SKM-1 (cell line): ENCODE data around the gene RAB11FIP4.

ENCODE experiments used
- DNase-seq: peaks from one replicate; lab custom pipeline; 2025; ENCODE audit not compliant: unreplicated experiment; lab: John Stamatoyannopoulos, UW

Gene RAB11FIP4

DNA sequence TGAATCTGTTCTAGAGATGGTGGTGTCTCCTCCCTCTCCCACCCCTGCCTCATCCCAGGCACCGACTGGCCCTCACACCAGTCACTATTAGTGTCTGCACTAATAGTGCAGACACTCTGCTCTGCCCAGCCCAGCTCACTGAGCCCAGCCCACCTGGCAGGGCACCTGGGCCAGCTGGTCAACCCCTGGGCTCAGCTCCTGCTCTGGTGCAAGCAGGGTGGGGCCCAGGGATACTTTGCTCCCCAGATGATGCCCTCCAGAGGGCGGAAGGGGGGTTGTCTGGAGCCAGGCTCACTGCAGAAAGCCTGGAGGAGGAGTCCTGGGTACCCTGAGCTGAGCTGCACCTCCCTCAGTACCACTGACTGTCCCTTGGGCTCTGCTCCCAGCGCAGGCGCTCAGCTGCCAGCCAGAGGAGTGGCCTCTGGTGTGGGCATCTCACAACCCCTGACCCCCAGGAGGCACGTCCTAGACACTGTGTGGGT, 14.5 kb downstream of the RAB11FIP4 start:
- DNase-seq, result no peak

DNA sequence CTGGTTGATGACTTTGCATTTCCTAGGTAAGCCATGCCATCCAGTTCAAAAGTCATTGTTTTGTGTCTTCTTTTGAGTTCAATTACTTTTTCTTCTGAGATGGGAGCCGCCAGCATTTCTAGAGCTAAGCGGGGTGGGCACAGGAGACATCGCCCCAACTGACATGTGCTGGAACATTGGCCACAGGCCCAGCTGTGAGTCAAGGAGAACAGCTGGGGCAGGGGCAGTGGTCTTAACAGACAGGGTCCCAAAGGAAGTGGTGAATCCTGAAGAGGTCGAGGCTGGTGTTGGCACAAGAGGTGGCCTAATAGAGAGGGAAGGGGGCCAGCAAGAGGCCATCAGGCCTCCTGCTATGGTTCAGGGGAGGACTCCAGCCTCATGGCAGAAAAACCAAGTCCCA, 17.1 kb downstream of the RAB11FIP4 start:
- DNase-seq, result no peak

DNA sequence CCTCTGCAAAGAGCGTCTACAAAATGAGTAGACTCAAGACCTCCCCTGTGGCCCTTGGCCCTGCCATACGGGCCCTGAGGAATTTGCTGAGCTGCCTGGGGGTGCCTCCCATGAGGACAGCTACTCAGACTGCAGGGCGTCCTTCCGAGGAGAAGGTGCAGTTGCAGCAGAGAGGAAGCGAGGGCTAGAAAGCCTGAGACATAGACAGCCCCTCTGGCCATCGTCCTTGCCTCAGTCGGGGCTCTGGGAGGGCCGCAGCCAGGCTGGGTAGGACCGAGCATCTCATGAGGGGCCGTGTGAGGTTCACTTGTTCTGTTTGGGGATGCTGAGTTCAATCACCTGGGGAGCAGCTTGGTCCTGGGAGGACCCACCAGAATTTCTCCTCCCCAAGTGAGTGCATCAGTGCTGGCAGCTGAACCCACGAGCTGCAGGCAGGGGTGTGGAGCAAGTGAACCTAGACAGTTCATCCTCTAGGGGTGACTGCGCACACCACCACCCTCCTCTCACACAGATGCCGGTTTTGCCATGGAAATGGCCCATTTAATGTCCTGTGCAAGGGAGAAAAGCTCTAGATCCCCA, 20.3 kb downstream of the RAB11FIP4 start:
- DNase-seq, result no peak

DNA sequence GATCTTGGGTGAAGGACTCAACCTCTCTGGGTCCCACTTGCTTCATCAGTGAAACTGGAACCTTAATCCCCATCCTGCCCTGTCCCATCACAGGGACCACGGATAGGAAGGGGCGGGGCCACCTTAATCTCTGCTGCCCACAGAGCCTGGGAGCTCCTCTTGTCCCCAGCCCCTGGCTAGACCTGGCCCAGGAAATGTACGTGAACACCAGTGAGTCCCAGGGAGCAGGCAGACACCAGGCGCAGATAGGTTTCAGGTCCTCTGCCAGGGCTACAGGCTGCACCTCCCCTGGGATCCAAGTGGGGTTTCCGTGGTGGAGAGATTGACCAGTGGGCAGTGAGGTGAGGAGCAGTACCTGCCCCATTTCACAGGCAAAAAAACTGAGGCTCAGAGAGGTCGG, 21.0 kb downstream of the RAB11FIP4 start:
- no peak for DNase-seq

DNA sequence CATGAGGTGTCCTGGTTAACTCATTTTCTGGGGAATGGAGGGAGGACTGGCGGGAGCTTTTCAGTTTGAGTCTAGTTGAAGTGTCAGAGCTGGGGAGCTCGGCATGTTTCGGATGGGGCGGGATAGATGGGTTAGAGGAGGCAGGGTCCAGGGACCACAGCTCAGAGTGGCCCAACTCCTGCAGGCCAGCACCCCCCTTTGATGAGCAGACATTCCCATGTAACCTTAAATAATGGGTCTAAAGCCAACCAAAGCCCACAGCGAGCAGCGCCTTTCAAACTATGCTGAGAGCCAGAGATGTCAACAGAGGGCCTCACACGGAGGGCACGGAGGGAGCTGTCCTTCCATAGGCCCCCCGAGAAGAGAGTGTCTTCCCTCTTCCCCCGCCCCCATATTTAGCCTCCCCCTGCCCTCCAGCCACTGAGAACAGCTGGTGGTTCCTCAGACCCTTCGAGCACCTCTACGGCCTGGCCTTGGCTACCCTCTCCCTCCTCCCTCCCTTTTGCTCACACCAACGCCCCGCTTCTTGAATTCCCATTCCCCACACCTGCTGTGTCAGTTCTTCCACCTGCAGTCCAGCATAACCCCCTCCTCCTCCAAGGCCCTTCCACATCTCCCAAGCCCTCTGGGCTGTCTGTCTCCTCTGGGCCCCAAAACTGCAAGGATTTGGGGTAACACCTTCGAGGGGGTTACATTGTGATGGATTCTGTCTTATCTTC, 21.8 kb downstream of the RAB11FIP4 start:
- no peak for DNase-seq

DNA sequence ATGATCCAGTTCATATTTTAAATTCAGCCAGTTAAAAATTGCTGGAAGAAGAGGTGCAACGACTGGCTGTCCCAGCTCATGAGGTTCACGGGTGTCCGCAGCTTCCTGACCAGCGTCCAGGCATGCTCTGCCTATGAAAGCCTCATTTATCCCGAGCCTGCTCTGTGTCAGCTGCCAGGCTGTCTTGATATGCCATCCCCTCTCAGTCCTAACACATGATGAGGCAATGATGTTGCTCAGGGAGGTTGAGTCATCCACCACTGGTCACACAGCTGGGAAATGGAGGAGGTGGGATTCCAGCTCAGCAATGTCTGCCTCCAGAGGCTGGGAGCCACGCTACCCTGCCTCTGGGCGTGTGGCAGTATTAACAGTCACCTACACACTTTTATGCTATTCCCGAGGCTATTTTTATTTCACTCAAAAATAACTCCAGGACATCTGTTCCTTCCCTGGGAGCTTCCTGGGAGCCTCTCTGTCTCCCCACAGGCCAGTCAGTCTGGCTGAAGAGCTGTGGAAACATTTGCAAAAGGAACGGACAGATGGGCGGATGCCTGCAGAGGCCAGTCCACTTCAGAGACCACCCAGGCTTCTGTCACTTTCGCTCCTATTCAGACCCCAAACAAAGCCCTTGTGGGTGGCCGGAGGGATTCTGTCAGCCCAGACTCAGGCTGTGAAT, 22.5 kb downstream of the RAB11FIP4 start:
- DNase-seq, result no peak

DNA sequence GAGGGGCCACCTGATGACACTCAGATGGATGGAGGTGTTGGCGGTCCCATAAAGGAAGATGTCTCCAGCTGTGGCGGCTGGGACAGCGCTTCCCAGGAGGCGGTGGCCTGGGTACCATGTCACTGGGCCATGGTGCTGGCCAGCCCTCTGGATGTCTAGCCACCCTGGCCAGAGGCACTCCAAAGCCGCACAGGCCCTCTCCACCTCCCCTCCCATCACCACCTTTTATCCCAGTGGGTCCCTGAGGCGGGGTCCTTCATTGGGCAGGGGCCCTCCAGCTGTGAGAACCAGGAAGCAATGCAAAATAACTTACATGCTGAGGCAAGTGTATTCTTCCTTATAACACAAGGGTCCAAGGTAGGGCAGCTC, 23.1 kb downstream of the RAB11FIP4 start:
- DNase-seq, result no peak

DNA sequence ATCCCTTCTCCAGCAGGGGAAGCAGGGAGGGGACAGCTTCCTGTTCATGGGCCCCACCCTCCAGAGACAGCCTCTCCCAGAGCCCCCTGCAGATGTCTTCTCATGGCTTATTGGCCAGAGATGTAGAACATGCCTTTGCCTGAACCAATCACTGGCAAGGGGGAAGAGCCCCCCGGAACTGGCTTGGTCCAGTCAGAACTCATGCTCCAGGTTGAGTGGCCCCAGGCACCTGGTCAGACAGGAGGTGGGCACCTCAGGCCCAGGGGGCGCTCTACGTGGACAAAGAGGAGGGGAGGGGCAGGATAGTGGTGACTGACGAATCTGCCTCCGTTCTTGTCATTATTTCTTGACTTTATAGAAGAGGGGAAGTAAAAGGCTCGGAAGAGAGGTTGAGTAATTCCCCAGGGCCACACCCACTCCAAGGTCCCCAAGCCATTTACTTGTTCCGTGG, 23.6 kb downstream of the RAB11FIP4 start:
- DNase-seq, result peak; percentile 81

DNA sequence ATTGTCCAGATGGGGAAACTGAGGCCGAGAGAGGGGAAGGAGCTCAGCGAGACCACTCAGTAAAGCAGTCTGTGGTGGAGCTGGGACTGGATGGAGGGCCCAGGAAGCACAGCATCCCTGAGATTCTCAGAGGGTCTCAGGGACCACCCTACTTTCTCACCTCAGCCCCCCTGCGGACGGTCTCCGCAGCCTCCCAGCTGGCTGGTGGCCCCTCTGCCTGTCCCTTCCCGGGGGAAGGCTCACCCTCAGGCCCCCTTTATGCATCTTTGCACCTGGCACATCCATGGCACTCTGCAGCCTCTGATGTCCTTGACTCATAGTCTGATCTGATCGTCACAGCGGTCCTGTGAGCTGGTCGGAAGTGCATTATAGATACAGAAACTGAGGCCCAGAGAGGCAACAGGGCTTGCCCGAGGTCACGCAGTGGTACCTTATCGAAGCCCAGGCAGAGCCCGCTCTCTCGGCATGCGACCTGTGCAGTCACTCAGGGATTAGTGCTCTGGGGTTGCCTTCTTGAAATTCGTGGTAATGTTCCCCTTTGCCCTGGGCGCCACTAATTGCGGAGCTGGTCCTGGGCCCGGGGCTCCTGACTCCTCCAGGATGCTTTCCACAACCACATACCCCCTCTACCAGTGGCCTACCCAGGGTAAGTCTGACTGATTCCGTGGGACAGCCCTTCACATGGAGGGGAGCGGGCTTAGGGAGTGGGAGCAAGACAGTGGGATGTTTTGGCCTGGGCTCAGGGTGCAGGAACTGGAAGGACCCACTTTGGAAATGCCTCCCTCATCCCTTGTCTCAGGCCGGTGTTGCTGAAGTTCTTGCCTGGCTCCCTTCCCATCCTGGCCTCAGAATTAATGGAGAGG, 24.4 kb downstream of the RAB11FIP4 start:
- DNase-seq, result no peak

DNA sequence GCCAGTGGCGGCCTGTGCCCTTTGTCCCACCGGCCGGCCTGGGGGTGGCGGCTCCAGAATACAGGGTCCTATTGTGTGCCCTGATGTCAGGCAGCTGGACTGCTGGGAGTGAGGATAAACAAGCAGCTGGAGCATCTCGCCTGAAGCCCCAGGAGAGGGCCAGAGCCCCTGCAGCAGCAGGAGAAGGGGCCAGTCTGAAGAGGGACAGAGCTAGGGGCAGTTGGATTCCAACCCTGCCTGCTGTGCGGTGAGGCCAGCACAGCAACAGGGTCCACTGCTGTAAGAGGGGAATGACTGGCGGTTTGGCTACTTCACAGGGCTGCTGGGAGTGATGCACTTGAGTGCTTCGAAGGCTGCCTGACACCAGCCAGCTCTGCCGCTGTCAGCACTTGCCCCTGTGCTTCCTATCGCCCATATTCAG, 25.0 kb downstream of the RAB11FIP4 start:
- DNase-seq, result no peak

DNA sequence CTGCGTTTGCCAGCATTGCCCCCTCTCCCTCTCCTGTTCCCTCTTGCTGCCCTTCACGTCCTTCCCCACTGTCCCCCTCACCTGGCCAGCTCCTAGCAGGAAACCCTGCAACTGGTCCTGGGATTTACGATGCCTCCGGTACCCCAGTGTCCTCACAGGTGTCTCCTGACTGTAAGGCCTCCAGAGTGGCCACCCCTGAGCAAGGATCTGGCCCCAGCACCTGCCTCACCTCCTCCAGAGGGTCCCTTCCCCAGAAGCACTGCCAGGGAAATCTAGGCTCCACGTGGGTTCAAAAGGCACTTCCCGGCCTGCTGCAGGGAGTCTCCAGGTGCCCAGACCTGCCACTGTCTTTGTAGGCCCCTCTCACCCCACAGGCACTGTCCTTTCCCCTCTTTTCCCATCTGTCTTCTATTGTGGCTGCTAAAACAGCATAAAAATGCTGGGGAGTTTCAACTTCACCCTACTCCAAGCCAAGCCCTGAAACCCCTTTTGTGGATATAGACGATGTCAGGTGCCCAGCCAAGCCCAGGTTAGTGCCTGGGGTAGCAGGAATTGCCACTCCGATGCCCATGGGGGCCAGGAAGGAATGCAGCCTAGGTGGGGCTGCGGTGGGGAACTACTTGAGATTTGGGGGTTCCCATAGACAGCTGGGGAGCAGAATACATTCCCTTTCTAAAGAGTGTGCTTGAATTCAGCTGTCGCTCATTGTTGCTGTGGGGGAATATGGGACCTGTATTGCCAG, 25.7 kb downstream of the RAB11FIP4 start:
- DNase-seq, result no peak

DNA sequence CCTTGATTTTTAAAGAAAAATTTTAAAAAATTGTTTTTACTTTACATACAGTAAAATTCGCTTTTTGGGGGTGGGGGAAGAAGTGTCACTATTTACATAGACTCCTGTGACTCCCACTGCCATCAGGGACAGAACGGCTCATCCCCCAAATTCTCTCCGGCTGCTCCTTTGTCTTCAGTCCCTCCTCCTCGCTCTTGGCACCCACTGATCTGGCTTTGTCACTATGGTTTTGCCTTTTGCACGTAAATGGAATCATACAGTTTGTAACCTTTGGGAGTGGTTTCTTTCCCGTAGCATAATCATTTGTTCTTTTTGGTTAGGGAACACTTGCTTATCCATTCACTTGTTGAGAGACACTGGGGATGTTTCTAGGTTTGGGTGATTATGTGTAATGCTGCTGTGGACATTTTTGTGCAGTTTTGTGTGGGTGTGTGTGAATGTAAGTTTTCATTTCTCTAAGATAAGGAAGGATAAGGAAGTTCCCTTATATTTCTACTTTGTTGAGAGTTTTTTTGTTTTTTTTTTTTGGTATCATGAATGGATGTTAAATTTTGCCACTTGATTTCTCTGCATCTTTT, 27.4 kb downstream of the RAB11FIP4 start:
- DNase-seq, result no peak

DNA sequence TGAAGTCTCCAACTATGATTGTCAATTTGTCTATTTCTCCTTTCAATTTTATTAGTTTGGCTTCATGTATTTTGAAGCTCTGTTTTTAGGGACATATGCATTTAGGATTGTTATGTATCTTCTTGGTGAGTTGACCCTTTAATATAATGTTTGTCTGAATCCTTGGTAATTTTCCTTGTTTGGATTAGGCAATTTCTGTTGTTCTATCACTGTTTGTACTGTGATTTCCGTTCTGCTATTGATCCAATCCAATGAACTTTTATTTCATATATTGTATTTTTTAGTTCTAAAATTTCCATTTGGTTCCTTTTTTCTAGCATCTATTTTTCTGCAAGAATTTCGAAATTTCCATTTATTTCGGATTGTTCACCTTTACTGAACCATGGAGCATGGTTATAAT, 31.0 kb downstream of the RAB11FIP4 start:
- no peak for DNase-seq

DNA sequence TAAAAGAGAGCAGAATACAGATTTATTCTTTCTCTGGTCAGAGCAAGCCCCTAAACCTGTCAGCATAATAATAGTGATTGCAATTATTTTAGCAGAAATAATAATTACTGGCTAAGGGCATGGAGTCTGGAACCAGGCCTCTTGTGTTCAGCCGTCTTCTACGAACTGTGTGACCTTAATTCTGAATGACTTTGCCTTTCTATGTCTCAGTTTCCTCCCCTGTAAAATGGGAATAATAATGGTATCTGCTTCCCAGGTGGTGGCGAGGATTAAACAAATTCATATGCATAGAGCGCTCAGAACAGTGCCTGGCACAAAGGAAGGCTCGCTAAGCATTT, 33.4 kb downstream of the RAB11FIP4 start:
- DNase-seq, result no peak

DNA sequence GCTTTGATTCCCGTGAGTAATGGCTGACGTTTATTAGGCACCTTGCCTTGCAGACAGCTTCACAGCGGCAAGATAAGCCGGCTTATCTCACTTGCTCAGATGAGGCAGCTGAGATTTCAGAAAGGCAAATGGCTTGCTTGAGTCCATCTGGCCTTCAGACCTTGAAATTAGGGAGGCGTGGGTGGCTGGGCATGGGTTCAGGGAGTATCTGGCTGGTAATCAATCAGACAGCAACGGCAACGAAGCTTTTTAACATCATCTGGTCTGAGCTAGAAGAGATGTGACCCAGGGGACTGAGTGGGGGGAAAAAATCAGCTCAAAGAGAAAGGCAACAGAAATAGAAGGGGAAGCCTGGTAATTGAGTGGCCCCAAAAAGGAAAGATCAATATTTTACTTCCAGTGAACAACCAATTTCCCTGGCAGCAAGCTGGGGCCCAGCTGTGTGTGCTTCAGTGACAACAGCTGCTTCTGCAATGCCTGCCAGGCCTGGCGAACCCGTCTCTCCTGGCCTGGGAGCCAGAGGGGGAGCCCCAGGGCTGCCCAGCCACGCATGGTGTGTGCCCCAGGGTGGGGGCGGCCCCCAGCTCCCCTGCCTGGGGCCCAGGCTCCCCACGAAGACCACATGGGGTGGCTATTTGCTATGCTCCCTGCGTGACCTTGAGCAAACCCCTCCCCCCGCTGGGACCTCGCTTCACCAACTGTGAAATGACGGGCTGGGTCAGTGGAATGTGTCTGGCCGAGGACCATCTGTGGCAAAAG, 34.0 kb downstream of the RAB11FIP4 start:
- DNase-seq, result no peak

DNA sequence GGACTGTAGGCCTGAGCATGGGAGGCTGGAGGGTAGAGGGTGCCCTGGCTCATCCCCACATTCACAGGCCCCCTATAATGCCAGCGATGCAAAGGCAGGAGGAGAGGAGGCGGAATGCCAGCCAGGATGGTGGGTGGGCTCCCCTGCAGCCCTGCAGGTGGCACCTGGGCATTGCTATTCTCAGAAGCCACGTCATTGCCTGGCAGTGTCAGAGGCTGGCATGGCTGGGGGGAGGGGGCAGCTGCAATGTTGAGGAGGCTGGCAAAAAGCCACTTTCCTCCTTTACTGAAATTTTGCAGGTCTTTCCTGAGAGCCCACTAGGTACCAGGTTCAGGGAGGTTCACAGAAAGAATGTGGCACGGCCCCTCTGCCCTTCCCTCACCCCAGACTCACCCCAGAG, 36.2 kb downstream of the RAB11FIP4 start:
- no peak for DNase-seq

DNA sequence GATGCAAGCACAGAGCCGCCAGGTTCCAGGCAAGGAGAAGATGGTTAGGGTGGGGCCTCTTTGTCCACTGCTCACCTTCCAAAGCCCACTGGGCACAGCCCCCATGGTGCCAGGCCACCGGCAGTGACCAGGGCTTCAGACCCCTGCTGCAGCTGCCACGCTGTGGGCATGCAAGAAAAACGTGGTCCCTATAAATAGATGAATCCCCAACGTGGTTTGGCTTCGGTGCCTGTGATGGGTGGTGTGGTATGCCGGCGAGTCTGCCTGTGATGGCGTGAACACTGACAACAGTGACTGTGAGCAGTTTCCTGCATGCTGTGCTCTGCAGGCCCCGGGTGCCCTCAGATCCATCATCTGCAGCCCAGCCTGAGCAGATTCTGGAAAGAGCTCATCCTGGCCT, 36.6 kb downstream of the RAB11FIP4 start:
- no peak for DNase-seq

DNA sequence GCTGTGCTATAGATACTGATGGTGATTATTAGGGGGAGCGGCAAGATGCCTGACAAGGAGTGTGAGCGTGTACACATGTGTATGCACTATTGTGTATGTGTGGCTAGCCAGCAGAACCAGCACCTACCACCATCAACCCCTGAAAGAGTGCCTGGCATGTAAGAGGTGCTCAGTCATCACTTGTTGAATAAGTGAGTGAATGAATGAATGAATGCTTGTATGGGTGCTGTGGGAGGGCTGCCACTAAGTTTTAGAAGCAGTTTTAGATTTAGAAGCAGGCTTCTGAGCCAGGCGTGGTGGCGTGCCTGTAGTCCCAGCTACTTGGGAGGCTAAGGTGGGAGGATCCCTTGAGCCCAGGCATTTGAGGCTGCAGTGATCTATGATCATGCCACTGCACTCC, 37.0 kb downstream of the RAB11FIP4 start:
- no peak for DNase-seq

DNA sequence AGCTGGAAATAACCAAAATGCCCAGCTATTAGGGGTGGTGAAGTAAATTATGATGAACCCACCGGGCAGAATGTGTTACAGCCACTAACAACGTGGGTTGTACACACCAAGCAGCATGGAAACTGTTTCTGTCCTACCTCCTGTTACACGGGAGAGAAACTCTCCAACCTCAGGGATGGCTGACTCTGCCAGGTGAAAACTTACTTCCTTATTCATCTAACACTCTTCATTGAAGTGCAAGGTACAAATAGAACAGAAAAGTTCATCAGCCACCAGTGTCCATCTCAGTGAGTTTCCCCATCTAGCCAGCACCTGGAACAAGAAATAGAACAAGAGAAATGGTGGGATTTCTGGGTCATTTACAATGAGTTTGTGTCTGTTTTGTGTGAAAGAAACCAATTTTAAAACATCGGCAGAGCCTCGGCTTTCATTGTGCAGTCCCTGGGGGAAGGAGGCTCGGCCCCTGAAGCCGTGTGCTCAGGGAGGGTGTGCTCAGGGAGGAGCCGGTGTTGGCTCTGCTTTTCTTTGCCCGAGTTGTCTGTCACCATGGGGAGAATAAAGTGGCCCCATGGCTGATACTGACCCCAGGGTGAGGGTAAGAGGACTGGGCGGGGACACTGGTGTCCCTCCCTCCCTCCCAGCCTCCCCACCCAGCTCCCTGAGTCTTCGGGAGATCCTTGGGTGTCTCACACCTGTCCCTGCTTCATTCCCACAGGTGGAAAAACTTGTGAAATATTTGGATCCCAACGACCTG, 39.8 kb downstream of the RAB11FIP4 start:
- DNase-seq, result no peak
